Activated CD4-positive, alpha-beta T cell treated with anti-CD3 and anti-CD28 coated beads, Interleukin-2, amount 50 U/mL, for 24 hours (primary cell): ENCODE results near the gene STK32B.
"Not testable (repeated sequence)": the region's sequence is repeated elsewhere in the genome, so short reads cannot be mapped to it uniquely, and the experiment has no call there.

Experiments
- DNase-seq, 2 donors: peaks; one replicate each; pipeline ENCODE4 v3.0.0-alpha.2; 2020; ENCODE audit warnings: low read depth in 1 of 2, low spot score in 1 of 2

Gene STK32B

GRCh38 chr4:5423670-5424069 is 372.4 kb downstream of the STK32B start:
- DNase-seq, result no peak

GRCh38 chr4:5424211-5424610 is 372.9 kb downstream of the STK32B start:
- DNase-seq, result no peak

- no peak for DNase-seq
Observed at GRCh38 chr4:5424901-5425300, 373.6 kb downstream of the STK32B start.

DNA sequence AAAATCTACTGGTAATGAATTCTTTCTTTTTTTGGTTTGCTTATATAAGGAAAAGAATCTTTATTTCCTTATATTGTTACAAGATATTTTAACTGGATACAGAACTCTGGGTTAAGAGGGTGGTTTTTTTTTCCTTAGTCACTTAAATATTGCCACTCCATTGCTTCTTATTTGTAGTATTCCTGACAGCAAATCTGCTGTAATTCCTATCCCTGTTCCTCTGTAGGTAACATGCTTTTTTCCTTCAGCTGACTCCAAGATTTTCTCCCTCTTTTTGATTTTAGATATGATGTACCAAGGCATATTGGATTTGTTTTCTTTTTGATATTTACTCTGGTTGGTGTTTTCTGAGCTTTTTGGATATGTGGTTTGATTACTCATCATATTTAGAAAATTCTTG is 378.5 kb downstream of the STK32B start:
- no peak for DNase-seq

GRCh38 chr4:5433196-5433595 is 381.9 kb downstream of the STK32B start:
- DNase-seq, result no peak

DNA sequence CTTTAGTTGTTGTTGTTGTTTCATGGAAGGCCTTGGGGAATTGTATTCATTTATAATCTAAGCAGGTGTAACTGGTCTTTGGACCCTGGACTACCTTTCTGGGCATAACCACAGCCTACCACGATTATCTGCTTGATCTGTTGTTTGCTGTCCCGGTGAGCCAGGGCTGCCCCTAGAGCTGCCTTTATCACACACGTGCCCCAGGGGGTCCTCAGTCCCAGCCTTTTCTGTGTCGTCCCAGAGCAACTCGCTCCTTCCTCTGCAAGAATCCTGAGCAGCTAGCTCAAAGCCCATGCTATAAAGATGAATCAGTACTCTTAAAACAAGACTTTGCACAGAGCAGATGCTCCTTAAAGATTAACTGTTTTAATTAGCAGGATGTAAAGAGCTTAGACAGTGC is 383.9 kb downstream of the STK32B start:
- DNase-seq, result no peak

DNA sequence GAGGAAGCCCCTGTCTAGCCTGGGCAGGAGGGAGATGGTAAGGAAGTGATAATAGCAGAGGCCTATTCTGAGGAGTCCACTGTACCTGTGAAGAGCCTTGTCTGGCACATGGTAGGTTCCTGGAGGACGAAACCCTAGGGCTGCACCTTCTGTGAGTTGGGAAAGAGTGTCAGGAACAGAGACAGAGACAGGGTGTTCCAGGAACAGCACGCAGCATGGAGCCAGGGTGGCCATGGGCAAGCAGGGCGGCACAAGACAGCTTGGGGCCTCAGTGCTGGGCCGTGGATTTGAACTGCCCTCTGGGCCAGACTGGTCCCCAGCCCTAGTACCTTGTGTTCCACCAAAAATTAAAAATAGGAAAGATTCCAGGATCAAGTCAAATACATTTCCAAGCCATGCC is 384.5 kb downstream of the STK32B start:
- no peak for DNase-seq

DNA sequence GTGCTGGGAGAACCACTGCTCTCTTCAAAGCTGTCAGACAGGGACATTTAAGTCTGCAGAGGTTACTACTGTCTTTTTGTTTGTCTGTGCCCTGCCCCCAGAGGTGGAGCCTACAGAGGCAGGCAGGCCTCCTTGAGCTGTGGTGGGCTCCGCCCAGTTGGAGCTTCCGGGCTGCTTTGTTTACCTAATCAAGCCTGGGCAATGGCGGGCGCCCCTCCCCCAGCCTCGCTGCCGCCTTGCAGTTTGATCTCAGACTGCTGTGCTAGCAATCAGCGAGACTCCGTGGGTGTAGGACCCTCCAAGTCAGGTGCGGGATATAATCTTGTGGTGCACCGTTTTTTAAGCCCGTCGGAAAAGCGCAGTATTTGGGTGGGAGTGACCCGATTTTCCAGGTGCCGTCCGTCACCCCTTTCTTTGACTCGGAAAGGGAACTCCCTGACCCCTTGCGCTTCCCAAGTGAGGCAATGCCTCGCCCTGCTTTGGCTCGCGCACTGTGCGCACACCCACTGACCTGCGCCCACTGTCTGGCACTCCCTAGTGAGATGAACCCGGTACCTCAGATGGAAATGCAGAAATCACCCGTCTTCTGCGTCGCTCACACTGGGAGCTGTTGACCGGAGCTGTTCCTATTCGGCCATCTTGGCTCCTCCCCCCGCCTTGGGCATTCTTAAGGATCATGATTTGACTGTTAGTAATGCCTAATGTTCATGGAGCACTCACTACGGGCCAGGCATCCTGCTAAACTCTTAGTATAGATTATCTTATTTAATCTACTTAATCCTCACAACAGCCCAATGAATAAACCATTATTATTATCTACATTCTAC is 392.9 kb downstream of the STK32B start:
- DNase-seq, result not testable (repeated sequence)

DNA sequence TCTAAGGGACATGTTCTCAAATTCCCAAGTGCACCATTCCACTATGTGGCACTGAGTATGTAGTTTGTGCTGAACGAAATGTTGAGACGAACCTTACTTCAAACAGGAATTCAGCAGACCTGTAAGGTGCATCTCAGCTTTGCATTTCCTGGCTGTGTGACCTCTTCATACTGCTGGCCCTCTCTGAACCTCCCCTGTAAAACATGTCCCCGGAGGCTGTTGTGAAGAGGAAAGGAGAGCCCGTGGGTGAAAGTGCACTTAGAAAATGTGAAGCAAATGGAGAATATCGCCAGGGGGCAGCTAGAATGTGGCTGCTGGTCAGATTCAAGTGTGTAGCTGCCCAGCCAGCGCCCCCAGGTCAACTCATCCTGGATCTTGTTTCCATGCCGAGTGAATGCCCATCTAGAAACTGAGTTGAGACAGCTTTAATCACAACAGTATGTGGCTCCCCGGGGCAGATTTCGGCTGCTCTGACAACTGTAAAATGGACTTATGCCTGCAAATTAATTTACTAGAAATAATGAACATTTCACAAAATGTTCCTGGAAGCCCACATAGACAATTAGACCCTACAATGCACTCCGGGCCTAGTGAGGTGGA is 393.7 kb downstream of the STK32B start:
- DNase-seq, result no peak

DNA sequence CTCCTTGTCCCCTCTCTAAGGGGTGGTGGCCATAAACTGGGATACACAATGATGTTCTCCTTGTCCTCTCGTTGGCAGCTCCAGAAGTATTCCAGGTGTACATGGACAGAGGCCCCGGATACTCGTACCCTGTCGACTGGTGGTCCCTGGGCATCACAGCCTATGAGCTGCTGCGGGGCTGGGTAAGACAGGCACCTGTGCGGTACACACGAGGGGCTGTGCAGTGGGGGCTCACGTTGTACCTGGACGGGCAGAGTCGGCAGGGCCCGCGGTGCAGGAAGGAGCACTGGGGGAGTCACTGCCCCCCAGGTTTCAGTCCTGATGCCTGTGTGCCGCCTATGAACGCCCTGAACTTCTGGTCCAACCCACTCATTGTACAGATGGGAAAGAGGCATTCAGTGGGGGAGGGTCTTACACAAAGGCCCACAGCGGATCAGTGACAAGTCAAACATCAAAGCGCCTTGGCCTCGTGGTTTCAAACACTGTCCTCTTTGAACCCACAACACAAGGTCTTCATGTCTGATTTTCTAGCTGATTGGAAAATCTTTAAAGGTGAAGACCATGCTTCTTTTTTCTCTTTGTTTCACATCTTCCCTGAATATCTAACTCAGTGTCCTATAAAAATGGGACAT is 395.4 kb downstream of the STK32B start:
- DNase-seq, result no peak

- DNase-seq, result no peak
Observed at GRCh38 chr4:5447755-5448154, 396.5 kb downstream of the STK32B start.

DNA sequence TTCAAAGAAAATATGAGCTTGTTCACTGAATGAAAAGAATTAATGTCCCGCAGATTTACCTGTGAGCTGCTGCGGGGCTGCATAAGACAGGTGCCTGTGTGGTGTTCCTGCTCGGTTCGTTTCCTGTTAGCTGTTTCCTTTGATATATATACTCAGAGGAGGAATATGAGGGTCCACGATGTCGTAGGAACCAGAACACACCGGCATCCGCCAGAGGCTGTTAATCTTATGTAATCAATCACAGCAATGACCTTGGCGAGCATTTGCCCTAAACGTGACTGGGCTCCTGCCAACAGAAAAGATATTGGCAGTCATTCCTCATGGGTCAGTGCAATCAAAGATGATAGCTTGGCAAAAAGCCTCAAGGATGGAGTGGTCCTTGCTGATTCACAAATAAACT is 396.9 kb downstream of the STK32B start:
- no peak for DNase-seq

- no peak for DNase-seq
Observed at GRCh38 chr4:5451243-5451642, 400.0 kb downstream of the STK32B start.

GRCh38 chr4:5452156-5452555 is 400.9 kb downstream of the STK32B start:
- no peak for DNase-seq

- no peak for DNase-seq
Observed at GRCh38 chr4:5455003-5455585, 403.8 kb downstream of the STK32B start.

DNA sequence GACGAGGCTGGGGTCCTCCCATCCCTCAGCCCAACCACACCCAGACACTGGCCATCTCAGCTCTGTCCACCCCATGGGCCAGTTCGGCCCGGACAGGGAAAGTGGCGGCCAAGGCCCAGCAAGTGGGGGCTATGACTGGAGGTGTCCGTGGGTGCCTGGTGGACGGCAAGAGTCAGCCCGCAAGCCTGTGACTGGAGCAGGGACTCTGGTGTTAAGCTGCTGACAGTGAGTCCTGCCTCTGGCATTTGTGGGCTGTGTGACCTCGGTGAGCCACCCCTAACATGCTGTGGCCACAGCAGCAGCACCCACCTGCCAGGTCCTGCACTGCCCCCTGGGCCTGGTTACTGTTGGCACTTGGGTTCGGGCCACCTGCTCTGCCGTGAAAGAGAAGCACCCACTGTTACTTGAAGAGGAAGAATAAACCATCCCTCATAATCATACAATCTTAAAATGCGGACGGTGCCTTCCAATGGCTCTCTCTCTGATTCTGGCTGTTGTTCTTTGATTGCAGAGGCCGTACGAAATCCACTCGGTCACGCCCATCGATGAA is 405.1 kb downstream of the STK32B start:
- no peak for DNase-seq

DNA sequence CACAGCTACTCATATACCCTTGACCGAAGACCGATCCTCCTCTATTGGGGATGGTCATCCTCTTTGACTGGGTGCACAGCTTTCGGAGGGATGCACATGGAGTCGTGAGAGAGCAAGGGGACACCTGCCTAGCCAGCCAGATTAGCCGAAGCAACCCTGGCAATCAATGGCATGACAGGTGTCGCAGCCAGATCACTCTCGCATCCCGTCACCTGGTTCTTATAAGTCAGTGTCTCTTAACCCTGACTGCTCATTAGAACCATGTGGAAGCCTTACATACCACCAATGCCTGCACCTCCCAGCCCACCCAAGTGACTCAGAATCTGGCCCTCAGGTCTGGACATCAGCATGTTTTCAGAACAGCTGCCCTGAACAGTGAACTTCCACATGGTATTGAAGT is 407.4 kb downstream of the STK32B start:
- DNase-seq, result no peak

DNA sequence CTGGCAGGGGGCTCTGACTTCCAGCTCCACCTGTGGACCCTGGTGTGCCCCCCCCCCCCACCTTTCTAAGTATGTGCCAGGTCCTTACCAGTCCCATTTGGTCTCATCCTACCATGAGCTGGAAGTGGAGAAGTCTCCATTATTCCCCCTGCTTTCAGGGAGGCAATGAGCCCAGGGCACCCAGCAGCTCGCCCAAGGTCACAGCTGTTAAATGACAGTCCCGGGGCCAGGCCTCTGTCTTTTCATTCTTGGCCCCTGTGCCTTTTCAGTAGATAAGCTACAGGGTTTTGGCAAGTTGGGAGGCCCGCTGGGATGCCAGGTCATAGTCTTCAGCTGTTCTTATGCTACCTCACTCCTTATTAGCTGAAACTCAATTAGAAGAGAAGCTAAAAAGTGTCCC is 408.0 kb downstream of the STK32B start:
- DNase-seq, result no peak

DNA sequence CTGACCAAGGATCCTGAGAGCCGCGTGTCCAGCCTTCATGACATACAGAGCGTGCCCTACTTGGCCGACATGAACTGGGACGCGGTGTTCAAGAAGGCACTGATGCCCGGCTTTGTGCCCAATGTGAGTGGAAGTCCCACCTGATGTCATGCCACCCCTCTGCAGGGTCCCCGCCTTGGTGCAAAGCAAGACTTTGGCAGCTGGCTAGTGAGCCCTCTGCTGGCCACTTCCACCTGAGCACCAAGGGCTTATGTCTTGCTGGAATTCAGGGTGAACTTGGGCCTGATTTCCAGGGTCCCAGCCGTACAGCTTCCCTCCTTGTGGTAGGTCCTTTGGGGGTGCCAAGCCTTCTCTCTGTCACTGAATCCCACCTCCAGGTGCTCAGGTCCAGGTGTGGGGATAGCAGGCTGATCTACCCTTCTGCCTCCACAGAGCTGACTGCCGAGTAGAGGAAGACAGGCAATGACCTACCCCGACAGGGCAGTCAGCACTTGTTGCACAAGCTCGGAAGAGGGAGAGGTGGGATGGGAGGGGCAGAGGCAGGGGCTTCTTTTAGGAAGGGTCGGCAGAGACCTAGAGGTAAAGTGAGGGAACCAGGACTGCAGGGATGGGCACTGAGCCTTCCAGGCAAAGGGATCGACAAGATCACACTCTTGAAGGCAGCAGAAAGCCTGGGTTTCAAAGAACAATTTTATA is 409.0 kb downstream of the STK32B start:
- no peak for DNase-seq

GRCh38 chr4:5461477-5461876 is 410.2 kb downstream of the STK32B start:
- no peak for DNase-seq

GRCh38 chr4:5462254-5462835 is 411.1 kb downstream of the STK32B start:
- DNase-seq, result no peak
